ENCODE measurements around the gene PWWP2B.

The PWWP2B gene

DNA sequence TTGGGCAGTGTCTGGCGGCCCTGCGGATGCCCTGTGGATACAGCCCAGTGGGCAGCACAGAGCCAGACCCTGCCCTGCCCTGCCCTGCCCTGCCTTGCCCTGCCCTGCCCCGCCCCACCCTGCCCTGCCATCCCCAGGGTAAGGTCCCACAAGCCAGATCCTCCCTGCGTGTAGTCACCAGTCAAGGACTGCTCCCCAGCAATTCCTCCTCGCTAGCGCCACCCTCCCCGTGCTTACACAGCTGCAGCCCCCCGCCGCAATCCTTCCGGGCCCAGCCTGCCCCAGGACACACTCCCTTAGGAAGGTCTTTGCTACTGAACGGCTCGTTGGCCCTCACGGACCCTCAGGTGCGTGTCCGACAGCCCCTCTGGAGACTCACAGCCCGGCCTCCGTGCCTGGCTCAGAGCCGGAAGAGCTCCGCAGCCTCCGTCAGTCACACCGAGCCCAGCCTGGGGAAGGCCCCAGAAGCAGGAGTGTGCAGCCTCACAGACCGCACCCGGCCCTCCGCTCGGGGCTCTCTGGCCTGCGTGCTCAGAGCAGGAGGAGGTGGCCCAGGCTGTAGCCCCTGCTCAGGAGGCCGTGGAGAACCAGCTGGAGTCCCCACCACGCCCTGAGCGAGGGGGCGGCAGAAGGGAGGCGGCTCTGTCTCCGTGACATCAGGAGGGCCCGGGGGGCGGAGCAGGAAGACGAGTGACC, 68.3 kb downstream of the PWWP2B start:
- H3K27ac ChIP-seq = no peak overlapping the region
- TF ChIP-seq, protein P1, sequence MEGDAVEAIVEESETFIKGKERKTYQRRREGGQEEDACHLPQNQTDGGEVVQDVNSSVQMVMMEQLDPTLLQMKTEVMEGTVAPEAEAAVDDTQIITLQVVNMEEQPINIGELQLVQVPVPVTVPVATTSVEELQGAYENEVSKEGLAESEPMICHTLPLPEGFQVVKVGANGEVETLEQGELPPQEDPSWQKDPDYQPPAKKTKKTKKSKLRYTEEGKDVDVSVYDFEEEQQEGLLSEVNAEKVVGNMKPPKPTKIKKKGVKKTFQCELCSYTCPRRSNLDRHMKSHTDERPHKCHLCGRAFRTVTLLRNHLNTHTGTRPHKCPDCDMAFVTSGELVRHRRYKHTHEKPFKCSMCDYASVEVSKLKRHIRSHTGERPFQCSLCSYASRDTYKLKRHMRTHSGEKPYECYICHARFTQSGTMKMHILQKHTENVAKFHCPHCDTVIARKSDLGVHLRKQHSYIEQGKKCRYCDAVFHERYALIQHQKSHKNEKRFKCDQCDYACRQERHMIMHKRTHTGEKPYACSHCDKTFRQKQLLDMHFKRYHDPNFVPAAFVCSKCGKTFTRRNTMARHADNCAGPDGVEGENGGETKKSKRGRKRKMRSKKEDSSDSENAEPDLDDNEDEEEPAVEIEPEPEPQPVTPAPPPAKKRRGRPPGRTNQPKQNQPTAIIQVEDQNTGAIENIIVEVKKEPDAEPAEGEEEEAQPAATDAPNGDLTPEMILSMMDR (IDR thresholded peaks at IDR 0.05) = no peak
- H3K4me3 ChIP-seq (ENCODE audit: low read depth in 1 of 2, low read length in 1 of 2) = no peak overlapping the region
- H3K27me3 ChIP-seq = peaks cover 8% of the 10 kb centered on the region
- no peaks in the 10 kb centered on the region for H3K9me3 ChIP-seq
- no peaks in the 10 kb centered on the region for H3K36me3 ChIP-seq
- H3K4me1 ChIP-seq (ENCODE audit: control insufficient read depth in 1 of 2, insufficient read depth in 1 of 2, low read depth in 1 of 2, low read length in 1 of 2) = no peaks in the 10 kb centered on the region

DNA sequence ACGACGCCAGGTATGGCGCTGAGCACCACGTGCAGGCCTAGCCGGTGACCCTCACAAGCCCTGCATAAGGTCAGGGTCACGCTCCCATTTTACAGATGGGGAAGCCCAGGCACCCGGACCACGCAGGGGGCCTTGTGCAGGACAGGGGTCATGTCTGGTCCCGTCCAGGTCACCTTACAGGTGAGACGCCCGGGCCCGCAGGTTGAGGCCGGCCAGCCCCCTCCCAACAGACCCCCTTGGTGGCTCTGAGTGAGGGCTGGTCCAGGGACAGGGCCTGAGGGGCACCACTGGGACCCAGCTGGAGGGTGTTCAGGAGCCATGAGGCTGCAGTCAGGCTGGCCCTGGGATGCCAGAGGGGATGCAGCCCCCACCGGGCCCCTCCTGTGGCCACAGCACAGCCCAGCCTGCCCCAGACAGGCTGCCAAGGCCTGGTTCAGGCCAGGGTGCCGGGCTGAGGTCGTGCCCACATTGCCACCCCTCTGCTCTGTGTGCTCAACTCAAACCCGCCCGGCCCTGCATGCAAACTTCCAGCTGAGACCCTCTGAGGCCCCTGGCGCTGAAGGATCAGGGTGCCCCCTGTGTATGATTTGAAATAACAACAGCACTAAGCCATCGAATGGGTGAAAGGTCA, 69.0 kb downstream of the PWWP2B start:
- Histone ChIP-seq H3K27me3 (peaks cover 8% of the 10 kb centered on the region), H3K27ac (no peak overlapping the region), H3K4me3 (ENCODE audit: low read depth in 1 of 2, low read length in 1 of 2) (no peak overlapping the region), H3K9me3 (no peaks in the 10 kb centered on the region), H3K4me1 (ENCODE audit: control insufficient read depth in 1 of 2, insufficient read depth in 1 of 2, low read depth in 1 of 2, low read length in 1 of 2) (no peaks in the 10 kb centered on the region), H3K36me3 (no peaks in the 10 kb centered on the region)
- TF ChIP-seq, protein P1 (IDR thresholded peaks at IDR 0.05) = no peak

DNA sequence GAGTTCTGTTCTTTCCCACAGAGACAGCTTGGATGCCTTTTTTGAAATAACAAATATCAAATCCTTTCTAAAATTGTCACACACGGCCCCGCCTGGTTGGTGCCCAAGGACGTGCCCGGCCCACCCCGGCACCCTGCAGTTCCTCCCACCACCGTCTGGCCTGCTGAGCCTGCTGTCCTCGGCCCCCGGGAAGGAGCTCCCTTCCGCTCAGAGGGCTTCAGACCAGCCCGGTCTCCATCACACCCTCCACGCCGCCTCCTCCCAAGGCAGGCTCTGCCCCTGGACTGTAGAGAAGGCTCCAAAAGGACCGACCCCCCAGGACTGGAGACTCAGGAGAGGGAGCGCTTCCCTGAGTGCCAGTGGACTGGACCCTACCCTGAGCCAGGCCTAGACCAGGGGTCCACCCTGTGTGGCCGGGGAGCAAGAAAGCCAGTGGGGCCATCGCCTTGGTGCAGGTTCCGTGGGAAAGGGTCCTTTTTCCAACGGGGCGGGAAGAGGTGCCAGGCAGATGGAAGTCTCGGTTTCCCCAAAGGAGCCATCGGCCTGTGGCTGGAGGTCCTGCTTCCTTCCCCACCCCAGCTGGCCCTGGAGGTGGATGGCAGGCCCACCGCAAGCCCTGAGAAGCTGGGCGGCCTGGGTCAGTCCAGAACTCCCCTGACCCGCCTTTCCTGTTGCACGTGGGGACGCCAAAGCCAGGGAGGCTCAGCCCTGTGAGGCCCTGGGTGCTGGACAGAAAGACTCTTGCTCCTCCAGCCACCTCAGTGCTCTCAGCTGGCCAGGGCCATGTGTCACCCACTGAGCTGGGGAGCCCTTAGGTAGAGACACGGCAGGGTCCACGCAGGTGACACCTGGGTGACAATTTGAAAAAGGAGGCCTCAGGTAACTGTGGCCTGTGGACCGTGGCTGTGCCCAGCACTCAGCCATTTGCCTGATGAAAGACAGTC, 69.8 kb downstream of the PWWP2B start:
- no peak overlapping the region for H3K27ac ChIP-seq
- TF ChIP-seq, protein P1 (IDR thresholded peaks at IDR 0.05) = no peak
- H3K4me1 ChIP-seq (ENCODE audit: control insufficient read depth in 1 of 2, insufficient read depth in 1 of 2, low read depth in 1 of 2, low read length in 1 of 2) = no peaks in the 10 kb centered on the region
- H3K27me3 ChIP-seq = peaks cover 8% of the 10 kb centered on the region
- H3K36me3 ChIP-seq = no peaks in the 10 kb centered on the region
- no peaks in the 10 kb centered on the region for H3K9me3 ChIP-seq
- H3K4me3 ChIP-seq (ENCODE audit: low read depth in 1 of 2, low read length in 1 of 2) = no peak overlapping the region

Data from neutrophil (primary cell).